IMR-90 (cell line): ENCODE results near the gene MSMP. TPM values are rescaled to one million over a fixed set of nuclear protein-coding genes. Genes with fewer than 3 reads are reported as not detected.

Experiments used
- ATAC-seq: fragments of 200-7000 bp; cut with Tn5 transposase; 2 replicates; pipeline ENCODE4 v1.9.1; 2020; ENCODE audit warnings: low read depth, mild to moderate bottlenecking, moderate library complexity
- BruUV-seq: library from RNA; stranded (reverse); fragments of 400-500 nt; replicated peaks from 2 replicates; lab custom pipeline; 2021; lab: Mats Ljungman, UMichigan
- CTCF ChIA-PET: fragments of 300-600 bp; formaldehyde crosslinking; extraction: SDS; loops from one replicate; lab custom pipeline; 2021; ENCODE audit warnings: antibody characterized with exemption; lab: Yijun Ruan, JAX
- POLR2A ChIA-PET: fragments of 300-600 bp; sonication (Branson Sonifier 250); formaldehyde crosslinking; loops from one replicate; lab custom pipeline; 2022; ENCODE audit warnings: antibody characterized with exemption; ENCODE audit not compliant: unreplicated experiment; lab: Charles Lee
- DNase-seq: peaks from one replicate; pipeline ENCODE4 v3.0.0; 2013
- H2AFZ ChIP-seq: replicated peaks from 2 replicates; pipeline ENCODE3; 2013; ENCODE audit warnings: low read length, mild to moderate bottlenecking; ENCODE audit not compliant: poor library complexity
- H2AK5ac ChIP-seq: 2 replicates; pipeline ENCODE4 v1.6.1; 2013; ENCODE audit warnings: low read depth, low read length, inconsistent platforms
- H2AK9ac ChIP-seq: replicated peaks from 2 replicates; pipeline ENCODE3; 2013; ENCODE audit warnings: mild to moderate bottlenecking, low read depth, low read length, moderate library complexity; ENCODE audit not compliant: poor library complexity
- H2BK120ac ChIP-seq: 2 replicates; pipeline ENCODE4 v1.6.1; 2013; ENCODE audit warnings: low read depth, low read length, inconsistent platforms
- H2BK15ac ChIP-seq: 3 replicates; pipeline ENCODE4 v1.6.1; 2013; ENCODE audit warnings: low read depth, low read length, inconsistent platforms
- H2BK20ac ChIP-seq: 2 replicates; pipeline ENCODE4 v1.6.1; 2013; ENCODE audit warnings: low read depth, mild to moderate bottlenecking, inconsistent platforms, low read length, moderate library complexity
- H2BK5ac ChIP-seq: 2 replicates; pipeline ENCODE4 v1.6.1; 2013; ENCODE audit warnings: mild to moderate bottlenecking, low read depth, low read length, inconsistent platforms; ENCODE audit not compliant: poor library complexity, severe bottlenecking
- H3K14ac ChIP-seq: replicated peaks from 2 replicates; pipeline ENCODE4 v1.6.1; 2013; ENCODE audit warnings: low read depth, low read length, inconsistent platforms
- H3K18ac ChIP-seq: 2 replicates; pipeline ENCODE4 v1.6.1; 2013; ENCODE audit warnings: low read depth, low read length, control low read depth
- H3K23ac ChIP-seq: 2 replicates; pipeline ENCODE4 v1.6.1; 2013; ENCODE audit warnings: low read depth, low read length, inconsistent platforms
- H3K27ac ChIP-seq: 2 replicates; pipeline ENCODE4 v1.5.1; 2013; ENCODE audit warnings: mild to moderate bottlenecking, control low read depth, low read length; ENCODE audit not compliant: insufficient read depth
- H3K27me3 ChIP-seq: 2 replicates; pipeline ENCODE4 v1.6.1; 2013; ENCODE audit warnings: low read length; ENCODE audit not compliant: control insufficient read depth, insufficient read depth
- H3K36me3 ChIP-seq: 2 replicates; pipeline ENCODE4 v1.6.1; 2013; ENCODE audit warnings: low read length, mixed read lengths; ENCODE audit not compliant: control insufficient read depth, insufficient read depth
- H3K4ac ChIP-seq: 2 replicates; pipeline ENCODE4 v1.6.1; 2013; ENCODE audit warnings: low read depth, low read length, inconsistent platforms
- H3K4me1 ChIP-seq: 2 replicates; pipeline ENCODE4 v1.6.1; 2013; ENCODE audit warnings: low read length, mixed read lengths; ENCODE audit not compliant: control insufficient read depth, insufficient read depth
- H3K4me2 ChIP-seq: 2 replicates; pipeline ENCODE4 v1.6.1; 2013; ENCODE audit warnings: low read depth, mild to moderate bottlenecking, control low read depth, low read length, moderate library complexity
- H3K4me3 ChIP-seq: 2 replicates; pipeline ENCODE4 v1.5.1; 2013; ENCODE audit warnings: low read depth, mild to moderate bottlenecking, control low read depth, low read length, moderate library complexity; ENCODE audit not compliant: insufficient read depth
- H3K56ac ChIP-seq: 2 replicates; pipeline ENCODE4 v1.6.1; 2013; ENCODE audit warnings: low read length, inconsistent platforms; ENCODE audit not compliant: insufficient read depth; ENCODE audit errors: extremely low read depth
- H3K79me1 ChIP-seq, 2 experiments: 2 replicates each; pipeline ENCODE4 v1.6.1; 2013; ENCODE audit warnings: low read length in 2 of 2, inconsistent platforms in 1 of 2, low read depth in 1 of 2
- H3K9ac ChIP-seq: 2 replicates; pipeline ENCODE4 v1.6.1; 2013; ENCODE audit warnings: low read depth, low read length, control low read depth
- H3K9me1 ChIP-seq: 2 replicates; pipeline ENCODE4 v1.6.1; 2013; ENCODE audit warnings: low read length, inconsistent platforms; ENCODE audit not compliant: insufficient read depth
- H3K9me3 ChIP-seq: 2 replicates; pipeline ENCODE4 v1.6.1; 2013; ENCODE audit warnings: low read length; ENCODE audit not compliant: control insufficient read depth, insufficient read depth
- H4K20me1 ChIP-seq: 2 replicates; pipeline ENCODE4 v1.6.1; 2013; ENCODE audit warnings: low read length, inconsistent platforms; ENCODE audit not compliant: insufficient read depth
- H4K5ac ChIP-seq: 2 replicates; pipeline ENCODE4 v1.6.1; 2013; ENCODE audit warnings: mild to moderate bottlenecking, low read depth, low read length, control low read depth
- H4K8ac ChIP-seq, 2 experiments: 2 replicates each; pipeline ENCODE4 v1.6.1; 2013; ENCODE audit warnings: low read depth in 2 of 2, low read length in 2 of 2, control low read depth in 1 of 2, inconsistent platforms in 1 of 2
- H4K91ac ChIP-seq: 2 replicates; pipeline ENCODE4 v1.6.1; 2013; ENCODE audit warnings: low read depth, low read length, inconsistent platforms; ENCODE audit not compliant: insufficient read depth
- BHLHE40 ChIP-seq: fragments of 150-350 bp; IDR thresholded peaks from 2 replicates; pipeline ENCODE4 v1.6.1; 2016; ENCODE audit warnings: mild to moderate bottlenecking, low read depth, low read length
- MAFK ChIP-seq: IDR thresholded peaks from 2 replicates; pipeline ENCODE4 v1.6.1; 2012; ENCODE audit warnings: low read depth, low read length, improper control_type of control experiment
- MAZ ChIP-seq: IDR thresholded peaks from 2 replicates; pipeline ENCODE4 v1.6.1; 2012; ENCODE audit warnings: low read depth, mild to moderate bottlenecking, low read length, improper control_type of control experiment, moderate library complexity, borderline replicate concordance
- POLR2A ChIP-seq: IDR thresholded peaks from 2 replicates; pipeline ENCODE4 v1.6.1; 2012; ENCODE audit warnings: mild to moderate bottlenecking, low read depth, low read length
- RAD21 ChIP-seq: IDR thresholded peaks from 2 replicates; pipeline ENCODE4 v1.6.1; 2012; ENCODE audit warnings: low read length, improper control_type of control experiment
- SMC3 ChIP-seq: fragments of 150-350 bp; IDR thresholded peaks from 2 replicates; pipeline ENCODE4 v1.6.1; 2016; ENCODE audit warnings: low read depth, mild to moderate bottlenecking, antibody characterized with exemption, low read length, moderate library complexity
- whole genome bisulfite sequencing, 2 experiments: methylation state at CpG; one replicate each; pipeline versions ENCODE4 v1.1.5 to v1.1.7; 2013; ENCODE audit warnings: missing lambda C conversion rate in 2 of 2; ENCODE audit not compliant: insufficient read length in 1 of 2; ENCODE audit errors: extremely low coverage in 2 of 2; 5-methylcytosine and 5-hydroxymethylcytosine counted together
- dilution Hi-C: fragments of 300-500 bp; cut with HindIII; formaldehyde crosslinking; loops from one replicate; pipeline ENCODE4 v1.14.3; 2018; ENCODE audit warnings: low sequenced_read_pairs; ENCODE audit not compliant: unreplicated experiment
- in situ Hi-C: fragments of 300-500 bp; cut with MboI; formaldehyde crosslinking; loops from 3 replicates; pipeline ENCODE4 v1.14.3; 2019; ENCODE audit warnings: low sequenced_read_pairs, inconsistent platforms, mixed read lengths
- intact Hi-C: fragments of 100-400 bp; cut with micrococcal nuclease; formaldehyde crosslinking; loops from 2 replicates; pipeline ENCODE4 v1.10.0; 2022
- polyA plus RNA-seq, 3 experiments: library from polyadenylated mRNA; depleted of rRNA; stranded (reverse); fragments of >200 nt; gene quantifications; 2 replicates each; pipeline ENCODE4 v1.2.3, GENCODE V29; 2012; ENCODE audit warnings: low replicate concordance in 1 of 3
- total RNA-seq: library from RNA; depleted of rRNA; stranded (reverse); fragments of >200 nt; gene quantifications from 2 replicates; pipeline ENCODE4 v1.2.3, GENCODE V29; 2012
- TF ChIP-seq, protein P1 (sequence below): conservative IDR thresholded peaks from 2 replicates; pipeline ENCODE4 v1.5.1; 2012; ENCODE audit warnings: mild to moderate bottlenecking, low read depth, low read length, improper control_type of control experiment
- TF ChIP-seq, protein P2 (sequence below): fragments of 150-350 bp; IDR thresholded peaks from 2 replicates; pipeline ENCODE4 v1.6.1; 2017; ENCODE audit warnings: mild to moderate bottlenecking, antibody characterized with exemption, low read length, low read depth

MSMP gene
- total and polyA plus RNA-seq, 2 of the 4 experiments (the other 2 are of a cell fraction), result not detected

DNA sequence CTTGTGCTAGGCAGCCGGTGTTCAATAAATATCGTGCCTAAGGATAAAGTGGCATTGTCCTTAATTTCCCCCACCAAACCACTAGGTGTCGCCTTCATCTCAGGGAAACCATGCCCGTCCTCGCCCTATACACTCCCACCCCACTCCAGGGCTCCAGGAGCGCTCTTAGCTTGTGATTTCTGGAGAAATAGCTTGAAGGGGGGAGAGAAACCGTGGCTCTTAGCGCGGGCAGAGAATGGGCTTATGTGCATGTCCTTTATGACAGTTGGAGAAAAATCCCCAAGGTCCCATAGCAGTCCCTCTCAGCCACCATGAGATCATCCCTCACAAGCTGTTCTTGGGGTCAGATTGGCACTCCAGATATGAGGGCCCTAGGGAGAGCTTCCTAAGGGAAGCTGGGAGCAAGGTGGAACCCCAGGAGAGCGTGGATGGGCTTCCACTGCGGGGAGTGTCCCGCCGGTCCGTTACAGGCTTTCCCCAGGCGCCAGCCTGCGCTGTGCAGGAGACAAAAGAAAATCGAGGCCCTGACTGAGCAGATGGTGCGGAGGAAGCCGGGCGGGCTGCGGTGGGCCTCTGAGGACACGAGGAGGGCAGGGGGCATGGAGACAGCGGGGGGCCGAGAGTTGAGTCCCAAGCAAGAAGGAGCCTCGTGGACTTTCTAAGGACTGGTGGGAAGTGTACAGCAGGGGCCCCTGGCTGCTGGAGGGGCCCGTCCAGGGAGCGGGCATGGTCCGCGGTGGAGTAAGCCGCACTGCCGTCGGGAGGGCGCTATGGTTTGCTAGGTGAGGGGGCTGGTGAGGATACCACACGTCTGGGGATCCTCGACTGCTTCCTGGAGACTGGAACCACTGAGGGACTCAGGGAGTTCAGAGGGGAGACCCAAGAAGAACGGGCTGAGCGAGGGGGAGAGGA is 36.6 kb upstream of the MSMP start:
- Histone ChIP-seq H4K8ac (peak overlapping the region; percentile 96 to 99), H3K9ac (peak overlapping the region; percentile 62), H3K36me3 (no peaks in the 10 kb centered on the region), H3K18ac (peak overlapping the region; percentile 71), H2AFZ (peak overlapping the region; percentile 93), H3K23ac (peak overlapping the region; percentile 91; the same call in 1 of the 2 replicates), H3K79me1 (peaks cover 22 to 40% of the 10 kb centered on the region in 2 experiments), H3K27ac (peak overlapping the region; percentile 68), H2BK120ac (peak overlapping the region; percentile 79), H3K9me1 (peaks cover 29% of the 10 kb centered on the region), H3K4me1 (peaks cover 28% of the 10 kb centered on the region), H3K4ac (peak overlapping the region; percentile 99), H2AK9ac (peak overlapping the region; percentile 97), H3K4me2 (peak overlapping the region; percentile 54; the same call in 1 of the 2 replicates), H3K56ac (no peak overlapping the region; the same call in 1 of the 2 replicates), H2BK15ac (peak overlapping the region; percentile 64; the same call in 2 of the 3 replicates), H4K5ac (peak overlapping the region; percentile 100), H3K9me3 (no peaks in the 10 kb centered on the region), H3K27me3 (peaks cover 5% of the 10 kb centered on the region), H2AK5ac (peak overlapping the region; percentile 75), H4K91ac (peak overlapping the region; percentile 82; the same call in 1 of the 2 replicates), H4K20me1 (no peaks in the 10 kb centered on the region), H3K4me3 (no peak overlapping the region), H3K14ac (peak overlapping the region; percentile 82), H2BK20ac (peak overlapping the region; percentile 68), H2BK5ac (peak overlapping the region; percentile 69)
- ATAC-seq, result peak; percentile 85
- ChIA-PET CTCF (interaction anchor here (0.6 to 2.1 kb wide), 27 partner anchors 13 to 251 kb away, joined by 3 to 25 read pairs (median 3); partner anchors contain the start of genes OR13J1 and SPAG8), POLR2A (interaction anchor here (0.8 kb wide), 1 partner anchor 92 kb away, joined by 3 read pairs; no protein-coding TSS in a partner anchor)
- dilution Hi-C loops, result no loop called here
- intact Hi-C loops, result loop anchor here (1.0 to 2.0 kb wide), 5 partner anchors 22 to 155 kb away; partner anchors contain the start of gene SPAG8
- peak; percentile 12; the same call in 1 of the 2 replicates for TF ChIP-seq MAFK
- TF ChIP-seq, protein P1, sequence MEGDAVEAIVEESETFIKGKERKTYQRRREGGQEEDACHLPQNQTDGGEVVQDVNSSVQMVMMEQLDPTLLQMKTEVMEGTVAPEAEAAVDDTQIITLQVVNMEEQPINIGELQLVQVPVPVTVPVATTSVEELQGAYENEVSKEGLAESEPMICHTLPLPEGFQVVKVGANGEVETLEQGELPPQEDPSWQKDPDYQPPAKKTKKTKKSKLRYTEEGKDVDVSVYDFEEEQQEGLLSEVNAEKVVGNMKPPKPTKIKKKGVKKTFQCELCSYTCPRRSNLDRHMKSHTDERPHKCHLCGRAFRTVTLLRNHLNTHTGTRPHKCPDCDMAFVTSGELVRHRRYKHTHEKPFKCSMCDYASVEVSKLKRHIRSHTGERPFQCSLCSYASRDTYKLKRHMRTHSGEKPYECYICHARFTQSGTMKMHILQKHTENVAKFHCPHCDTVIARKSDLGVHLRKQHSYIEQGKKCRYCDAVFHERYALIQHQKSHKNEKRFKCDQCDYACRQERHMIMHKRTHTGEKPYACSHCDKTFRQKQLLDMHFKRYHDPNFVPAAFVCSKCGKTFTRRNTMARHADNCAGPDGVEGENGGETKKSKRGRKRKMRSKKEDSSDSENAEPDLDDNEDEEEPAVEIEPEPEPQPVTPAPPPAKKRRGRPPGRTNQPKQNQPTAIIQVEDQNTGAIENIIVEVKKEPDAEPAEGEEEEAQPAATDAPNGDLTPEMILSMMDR, result peak; percentile 97
- TF ChIP-seq, protein P2, sequence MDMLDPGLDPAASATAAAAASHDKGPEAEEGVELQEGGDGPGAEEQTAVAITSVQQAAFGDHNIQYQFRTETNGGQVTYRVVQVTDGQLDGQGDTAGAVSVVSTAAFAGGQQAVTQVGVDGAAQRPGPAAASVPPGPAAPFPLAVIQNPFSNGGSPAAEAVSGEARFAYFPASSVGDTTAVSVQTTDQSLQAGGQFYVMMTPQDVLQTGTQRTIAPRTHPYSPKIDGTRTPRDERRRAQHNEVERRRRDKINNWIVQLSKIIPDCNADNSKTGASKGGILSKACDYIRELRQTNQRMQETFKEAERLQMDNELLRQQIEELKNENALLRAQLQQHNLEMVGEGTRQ, result no peak
- TF ChIP-seq POLR2A, result peak; percentile 47; the same call in 1 of the 2 replicates
- TF ChIP-seq MAZ, result peak; percentile 76
- TF ChIP-seq SMC3, result peak; percentile 78
- no peak for TF ChIP-seq BHLHE40
- TF ChIP-seq RAD21, result peak; percentile 99
- in situ Hi-C loops, result no loop called here
- peak; percentile 83 for DNase-seq
- WGBS, 2 experiments, result 58% methylated on average over 11 of the region's 37 CpGs; no CpG with 5 or more reads in 1 of the 2 experiments
- no TSS peak for BruUV-seq
